LNCAP (cell line): ENCODE measurements around the gene HS3ST3A1.

Experiments
- TF ChIP-seq, protein P1 (sequence below): fragments of 450-650 bp; IDR thresholded peaks from 2 replicates; pipeline ENCODE4 v1.5.1; 2017; ENCODE audit warnings: mild to moderate bottlenecking

The HS3ST3A1 gene

DNA sequence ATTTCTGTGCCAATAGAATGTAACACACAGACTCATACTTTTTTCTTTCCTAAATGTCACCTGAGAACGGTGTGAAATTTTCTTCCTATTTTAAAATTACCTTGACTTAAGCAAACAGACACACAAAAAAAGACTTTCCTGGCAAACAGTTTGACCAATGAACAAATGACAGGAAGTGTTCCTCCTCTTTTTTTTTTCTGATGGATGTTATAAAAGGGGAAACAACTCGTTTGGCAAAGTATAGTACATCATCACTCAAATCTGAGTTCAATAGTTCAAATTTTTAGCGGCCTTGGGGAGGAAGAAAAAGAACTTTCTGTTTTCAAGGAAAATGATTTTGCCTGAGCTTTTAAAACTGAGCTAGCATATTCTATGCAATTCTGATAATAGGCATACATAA lies 19.8 kb downstream of the HS3ST3A1 start:
- TF ChIP-seq, protein P1, sequence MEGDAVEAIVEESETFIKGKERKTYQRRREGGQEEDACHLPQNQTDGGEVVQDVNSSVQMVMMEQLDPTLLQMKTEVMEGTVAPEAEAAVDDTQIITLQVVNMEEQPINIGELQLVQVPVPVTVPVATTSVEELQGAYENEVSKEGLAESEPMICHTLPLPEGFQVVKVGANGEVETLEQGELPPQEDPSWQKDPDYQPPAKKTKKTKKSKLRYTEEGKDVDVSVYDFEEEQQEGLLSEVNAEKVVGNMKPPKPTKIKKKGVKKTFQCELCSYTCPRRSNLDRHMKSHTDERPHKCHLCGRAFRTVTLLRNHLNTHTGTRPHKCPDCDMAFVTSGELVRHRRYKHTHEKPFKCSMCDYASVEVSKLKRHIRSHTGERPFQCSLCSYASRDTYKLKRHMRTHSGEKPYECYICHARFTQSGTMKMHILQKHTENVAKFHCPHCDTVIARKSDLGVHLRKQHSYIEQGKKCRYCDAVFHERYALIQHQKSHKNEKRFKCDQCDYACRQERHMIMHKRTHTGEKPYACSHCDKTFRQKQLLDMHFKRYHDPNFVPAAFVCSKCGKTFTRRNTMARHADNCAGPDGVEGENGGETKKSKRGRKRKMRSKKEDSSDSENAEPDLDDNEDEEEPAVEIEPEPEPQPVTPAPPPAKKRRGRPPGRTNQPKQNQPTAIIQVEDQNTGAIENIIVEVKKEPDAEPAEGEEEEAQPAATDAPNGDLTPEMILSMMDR: no peak

DNA sequence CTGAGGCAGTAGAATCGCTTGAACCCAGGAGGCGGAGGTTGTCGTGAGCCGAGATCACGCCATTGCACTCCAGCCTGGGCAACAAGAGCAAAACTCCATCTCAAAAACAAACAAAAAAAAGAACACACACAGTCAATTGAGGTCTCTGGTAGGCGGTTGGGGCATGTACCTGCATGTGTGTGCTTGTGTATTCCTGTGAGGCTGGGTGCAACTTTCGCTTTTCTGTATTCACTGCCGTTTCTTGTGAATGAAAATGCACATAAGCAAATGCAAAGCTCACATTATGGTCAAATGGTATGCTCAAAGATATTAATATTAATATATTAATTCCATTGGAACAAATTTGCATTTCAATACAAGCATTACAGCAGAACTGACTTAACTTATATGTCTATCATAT lies 20.9 kb downstream of the HS3ST3A1 start:
- TF ChIP-seq, protein P1: no peak

DNA sequence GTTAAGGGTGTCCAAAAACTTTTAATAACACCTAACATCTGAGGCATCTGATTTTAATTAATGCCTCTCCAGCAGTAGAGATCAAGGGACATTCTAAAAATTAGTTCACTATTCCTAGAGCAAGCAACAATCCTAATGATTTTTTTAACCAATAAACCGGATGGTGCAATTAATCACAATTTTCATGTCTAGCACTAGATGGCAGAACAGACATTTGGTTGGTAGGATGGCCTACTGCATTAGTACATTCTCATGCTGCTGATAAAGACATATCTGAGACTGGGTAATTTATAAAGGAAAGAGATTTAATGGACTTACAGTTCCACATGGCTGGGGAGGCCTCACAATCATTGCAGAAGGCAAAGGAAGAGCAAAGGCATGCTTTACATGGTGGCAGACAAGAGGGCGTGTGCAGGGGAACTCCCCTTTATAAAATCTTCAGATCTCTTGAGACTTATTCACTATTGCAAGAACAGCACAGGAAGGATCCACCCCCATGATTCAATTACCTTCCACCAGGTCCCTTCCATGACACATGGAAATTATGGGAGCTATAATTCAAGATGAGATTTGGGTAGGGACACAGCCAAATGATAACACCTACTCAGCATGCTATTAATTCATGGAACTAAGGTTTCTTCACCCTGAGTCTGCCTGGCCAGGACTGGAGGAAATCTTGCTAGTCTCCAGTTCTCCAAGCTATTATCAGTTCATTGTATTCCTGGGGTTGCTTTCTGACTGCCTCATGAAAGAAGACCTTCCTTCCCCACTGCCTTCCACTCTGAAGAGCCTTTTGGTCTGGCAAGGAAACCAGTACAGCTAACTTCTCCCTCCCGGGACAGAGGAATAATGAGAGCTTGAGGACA lies 24.8 kb downstream of the HS3ST3A1 start:
- TF ChIP-seq, protein P1: peak; percentile 42; the same call in 1 of the 2 replicates

DNA sequence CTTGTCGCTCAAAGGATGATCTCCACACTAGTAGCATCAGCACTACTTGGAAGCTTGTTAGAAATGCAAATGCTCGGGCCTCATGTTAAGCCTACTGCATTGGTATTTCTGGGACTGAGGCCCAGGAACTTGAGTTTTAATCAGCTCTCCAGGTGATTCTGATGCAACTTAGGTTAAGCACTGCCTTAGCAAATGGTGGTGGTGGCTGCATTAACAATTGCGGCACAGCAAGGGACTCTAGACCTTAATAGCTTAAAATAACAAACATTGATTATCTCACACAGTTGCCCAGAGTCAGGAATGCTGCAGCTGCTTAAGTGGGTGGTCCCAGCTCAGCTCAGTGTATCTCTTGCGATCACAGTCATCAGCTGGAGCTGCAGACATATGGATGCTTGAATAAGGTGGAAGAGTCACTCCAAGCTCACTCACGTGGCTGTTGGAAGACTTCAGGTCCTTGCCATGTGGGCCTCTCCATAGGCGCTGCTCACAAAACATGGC lies 25.8 kb downstream of the HS3ST3A1 start:
- TF ChIP-seq, protein P1: no peak

DNA sequence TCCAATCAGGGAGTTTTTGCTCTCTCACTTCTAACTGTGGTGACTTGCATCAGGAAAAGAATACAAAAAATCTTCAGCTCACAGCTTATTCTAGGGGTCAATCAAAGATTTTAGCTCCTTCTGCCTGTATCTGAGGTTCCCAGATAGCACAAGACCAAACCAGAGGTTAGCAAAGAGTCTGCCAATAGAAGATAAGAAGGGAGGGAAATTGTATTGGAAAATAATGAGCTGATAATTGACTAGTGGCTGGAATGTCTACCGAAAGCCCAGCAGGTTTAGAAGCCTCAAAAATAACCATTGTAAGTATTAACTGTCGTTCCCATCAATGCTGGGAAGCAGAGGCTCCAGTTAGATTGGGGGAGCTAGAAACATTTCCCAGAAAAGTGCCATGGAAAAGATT lies 26.3 kb downstream of the HS3ST3A1 start:
- TF ChIP-seq, protein P1: no peak

DNA sequence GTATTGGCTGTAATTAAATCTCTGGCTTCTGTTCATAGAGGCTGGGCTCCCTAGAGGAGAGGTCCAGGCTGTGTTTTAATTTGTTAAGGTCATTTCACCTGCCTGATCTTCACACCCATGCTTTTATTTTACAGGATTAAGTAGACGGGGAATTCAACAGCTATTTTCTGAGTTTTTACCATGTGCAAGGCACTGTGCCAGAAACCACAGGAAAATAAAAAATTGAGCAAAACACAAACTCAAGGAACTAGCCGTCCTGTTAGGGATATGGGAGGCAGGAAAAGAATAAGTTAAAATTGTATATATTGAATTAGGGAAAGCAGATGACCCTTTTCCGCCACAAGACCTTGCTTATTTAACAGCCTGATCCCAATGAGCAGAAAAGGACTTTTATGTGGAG lies 29.1 kb downstream of the HS3ST3A1 start:
- TF ChIP-seq, protein P1: no peak

DNA sequence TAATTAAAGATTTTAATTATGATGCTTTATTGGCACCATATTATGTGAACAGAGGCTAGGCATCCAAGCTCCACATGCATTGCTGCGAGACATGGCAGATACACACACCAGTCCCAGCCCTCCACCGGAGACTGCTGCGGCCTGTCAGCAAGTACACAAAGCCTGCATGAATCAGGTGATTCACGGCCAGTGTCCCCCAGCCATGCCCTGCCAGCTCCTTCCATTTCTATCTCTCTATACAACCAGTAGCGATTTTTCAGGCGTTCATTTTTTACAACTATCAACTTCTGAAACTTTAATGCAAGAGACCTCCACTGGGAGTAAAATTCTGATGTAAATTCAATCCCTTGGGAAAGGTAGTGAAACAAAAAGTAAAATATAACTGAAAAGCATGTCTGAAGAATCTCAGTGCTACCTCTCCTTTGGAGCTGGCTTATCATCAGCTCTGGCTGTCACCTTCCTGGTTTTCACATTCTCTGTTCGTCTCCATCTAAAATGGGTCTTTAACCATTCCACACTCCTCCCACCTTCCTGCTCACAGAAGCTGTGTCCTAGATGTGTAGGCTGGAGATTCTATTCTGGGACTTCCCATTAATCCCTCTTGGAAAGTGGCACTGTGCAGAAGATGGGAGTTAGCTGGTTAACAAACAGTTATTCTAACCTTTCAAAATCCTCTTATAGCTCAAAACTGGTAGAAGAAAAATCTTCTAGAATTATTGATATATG lies 32.2 kb downstream of the HS3ST3A1 start:
- TF ChIP-seq, protein P1: no peak
